Activated CD8-positive, alpha-beta memory T cell treated with anti-CD3 and anti-CD28 coated beads, Interleukin-2, amount 50 U/mL, for 24 hours (primary cell): ENCODE measurements around the gene DUSP22.
"Not testable (repeated sequence)": the region's sequence is repeated elsewhere in the genome, so short reads cannot be mapped to it uniquely, and the experiment has no call there.

ENCODE experiments used
- DNase-seq: peaks from one replicate; pipeline ENCODE4 v3.0.0-alpha.2; 2020; ENCODE audit errors: extremely low read depth

DUSP22 gene

DNA sequence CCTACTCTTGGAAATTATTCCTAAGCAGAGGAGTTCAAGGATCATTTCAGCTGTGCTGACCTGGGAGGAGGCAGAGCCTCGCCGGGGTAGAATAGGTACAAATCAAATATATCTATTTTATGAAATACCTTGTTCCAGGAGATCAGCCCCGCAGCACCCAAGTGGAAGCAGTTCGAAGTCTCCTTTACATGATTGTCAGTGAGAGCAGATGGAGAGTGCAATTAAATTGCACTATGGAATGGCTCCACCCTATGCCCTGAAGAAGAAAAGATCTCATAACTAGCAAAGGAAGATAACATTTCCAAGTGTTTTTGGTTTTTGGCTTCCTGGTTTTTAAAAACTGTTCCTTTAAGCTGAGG, 31.4 kb downstream of the DUSP22 start:
- DNase-seq = no peak

DNA sequence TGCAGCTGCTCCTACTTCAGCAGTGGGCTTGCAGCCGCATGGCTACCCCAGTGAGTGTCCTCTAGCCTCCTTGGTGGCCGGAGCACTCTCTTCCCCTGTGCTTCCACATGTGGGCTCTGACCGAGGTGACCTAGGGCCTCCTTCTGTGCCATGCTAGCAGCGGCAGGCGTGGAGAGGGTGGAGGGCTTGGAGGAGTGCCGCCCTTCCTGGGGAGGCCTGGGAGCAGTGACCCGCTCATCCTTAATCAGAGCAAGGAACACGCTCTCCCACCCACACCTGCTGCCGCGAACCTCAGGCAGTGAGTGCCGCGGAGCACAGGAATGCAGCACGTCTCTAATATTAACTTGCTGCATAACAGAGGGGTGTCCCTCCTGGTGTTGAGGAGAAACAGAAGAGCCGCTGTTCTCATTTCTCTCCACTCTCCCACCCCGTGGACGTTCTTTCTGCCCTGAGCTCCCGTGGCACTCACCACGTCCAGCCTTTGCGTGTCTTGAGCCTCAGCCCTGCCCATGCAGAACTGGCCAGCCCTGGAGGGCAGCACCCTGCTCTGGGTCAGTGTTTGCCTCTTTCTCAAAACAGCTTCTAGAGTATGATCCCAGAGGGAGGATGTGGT, 31.9 kb downstream of the DUSP22 start:
- DNase-seq = no peak

DNA sequence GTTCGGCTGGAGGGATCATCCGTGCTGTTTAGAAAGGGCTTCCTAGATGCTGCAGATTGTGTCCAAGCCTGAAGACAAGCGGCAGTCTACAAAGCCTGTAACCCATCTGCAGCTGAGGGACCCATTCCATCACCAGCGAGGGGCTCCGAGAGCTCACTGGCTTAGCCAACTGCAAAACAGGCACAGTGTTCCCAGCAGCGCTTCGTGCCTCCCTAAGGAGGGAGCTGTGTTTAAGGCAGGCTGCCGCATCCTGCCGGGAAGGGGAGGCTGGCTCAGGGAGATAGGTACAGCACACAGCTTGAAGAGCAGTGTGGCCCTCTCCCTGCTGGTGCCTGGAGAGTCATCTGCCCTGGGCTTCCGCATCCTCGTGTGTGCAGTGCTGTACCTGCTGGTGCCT, 32.4 kb downstream of the DUSP22 start:
- no peak for DNase-seq

DNA sequence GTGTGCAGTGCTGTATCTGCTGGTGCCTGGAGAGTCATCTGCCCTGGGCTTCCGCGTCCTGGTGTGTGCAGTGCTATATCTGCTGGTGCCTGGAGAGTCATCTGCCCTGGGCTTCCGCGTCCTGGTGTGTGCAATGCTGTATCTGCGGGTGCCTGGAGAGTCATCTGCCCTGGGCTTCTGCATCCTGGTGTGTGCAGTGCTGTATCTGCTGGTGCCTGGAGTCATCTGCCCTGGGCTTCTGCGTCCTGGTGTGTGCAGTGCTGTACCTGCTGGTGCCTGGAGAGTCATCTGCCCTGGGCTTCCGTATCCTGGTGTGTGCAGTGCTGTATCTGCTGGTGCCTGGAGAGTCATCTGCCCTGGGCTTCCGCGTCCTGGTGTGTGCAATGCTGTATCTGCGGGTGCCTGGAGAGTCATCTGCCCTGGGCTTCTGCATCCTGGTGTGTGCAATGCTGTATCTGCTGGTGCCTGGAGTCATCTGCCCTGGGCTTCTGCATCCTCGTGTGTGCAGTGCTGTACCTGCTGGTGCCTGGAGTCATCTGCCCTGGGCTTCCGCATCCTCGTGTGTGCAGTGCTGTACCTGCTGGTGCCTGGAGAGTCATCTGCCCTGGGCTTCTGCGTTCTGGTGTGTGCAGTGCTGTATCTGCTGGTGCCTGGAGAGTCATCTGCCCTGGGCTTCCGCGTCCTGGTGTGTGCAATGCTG, 33.0 kb downstream of the DUSP22 start:
- DNase-seq = not testable (repeated sequence)

DNA sequence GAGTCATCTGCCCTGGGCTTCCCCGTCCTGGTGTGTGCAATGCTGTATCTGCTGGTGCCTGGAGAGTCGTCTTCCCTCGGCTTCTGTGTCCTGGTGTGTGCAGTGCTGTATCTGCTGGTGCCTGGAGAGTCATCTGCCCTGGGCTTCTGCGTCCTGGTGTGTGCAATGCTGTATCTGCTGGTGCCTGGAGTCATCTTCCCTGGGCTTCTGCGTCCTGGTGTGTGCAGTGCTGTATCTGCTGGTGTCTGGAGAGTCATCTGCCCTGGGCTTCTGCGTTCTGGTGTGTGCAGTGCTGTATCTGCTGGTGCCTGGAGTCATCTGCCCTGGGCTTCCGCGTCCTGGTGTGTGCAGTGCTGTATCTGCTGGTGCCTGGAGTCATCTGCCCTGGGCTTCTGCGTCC, 33.8 kb downstream of the DUSP22 start:
- DNase-seq = not testable (repeated sequence)

DNA sequence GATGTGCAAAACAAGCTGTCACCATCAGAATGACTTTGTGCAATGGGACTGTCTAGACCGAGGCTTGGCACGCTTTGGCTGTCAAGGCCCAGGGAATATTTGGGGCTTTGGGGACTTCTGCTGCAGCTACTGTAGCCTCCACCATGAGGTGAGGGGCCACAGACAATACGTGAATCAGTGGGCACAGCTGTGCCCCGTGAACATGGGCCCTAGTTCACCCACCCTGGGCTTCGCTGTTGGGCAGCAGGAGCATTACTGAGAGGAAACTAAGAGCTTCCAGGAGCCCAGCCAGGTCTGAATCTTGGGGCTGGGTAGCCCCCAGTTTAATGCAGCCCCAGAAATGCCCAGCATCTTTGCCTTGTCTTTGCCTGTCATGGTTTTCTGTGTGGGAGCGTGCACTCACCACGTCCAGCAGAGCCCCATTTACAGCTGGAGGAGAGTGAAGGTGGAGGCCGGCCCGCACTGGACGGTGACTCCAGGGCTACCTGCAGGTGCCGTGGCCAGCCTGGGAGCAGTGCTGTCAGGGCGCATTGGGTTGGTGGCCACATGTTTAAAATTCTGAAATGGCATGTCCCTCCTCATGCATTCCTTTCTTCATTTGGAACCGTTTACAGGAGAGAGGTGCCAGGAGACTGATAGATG, 34.7 kb downstream of the DUSP22 start:
- no peak for DNase-seq

DNA sequence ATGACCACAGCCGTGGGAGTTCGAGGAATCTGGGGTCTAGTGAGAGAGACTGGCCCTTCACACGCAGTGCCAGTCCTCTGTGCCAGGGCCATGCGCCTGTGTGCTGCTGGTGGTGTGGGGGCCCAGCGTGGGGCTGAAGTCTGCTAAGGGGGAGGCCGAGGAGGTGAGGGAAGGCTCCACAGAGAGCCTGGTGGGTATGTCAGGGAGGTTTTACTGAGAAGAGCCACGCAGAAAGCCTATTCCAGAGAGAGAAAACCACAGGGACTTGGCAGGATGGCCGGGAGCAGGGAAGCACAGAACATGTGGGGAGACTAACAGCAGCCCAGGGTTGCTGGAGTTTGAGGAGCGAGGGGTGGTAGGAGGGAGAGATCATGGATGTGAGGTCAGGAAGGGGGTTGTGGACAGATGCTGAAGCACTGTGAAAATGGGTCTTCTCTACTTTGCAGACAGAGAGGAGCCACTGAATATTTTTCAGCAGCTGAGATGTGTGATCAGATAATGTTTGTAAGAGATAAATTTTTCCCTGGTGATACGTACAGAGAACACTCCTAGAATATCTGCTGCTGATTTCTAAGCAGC, 35.3 kb downstream of the DUSP22 start:
- DNase-seq = no peak

DNA sequence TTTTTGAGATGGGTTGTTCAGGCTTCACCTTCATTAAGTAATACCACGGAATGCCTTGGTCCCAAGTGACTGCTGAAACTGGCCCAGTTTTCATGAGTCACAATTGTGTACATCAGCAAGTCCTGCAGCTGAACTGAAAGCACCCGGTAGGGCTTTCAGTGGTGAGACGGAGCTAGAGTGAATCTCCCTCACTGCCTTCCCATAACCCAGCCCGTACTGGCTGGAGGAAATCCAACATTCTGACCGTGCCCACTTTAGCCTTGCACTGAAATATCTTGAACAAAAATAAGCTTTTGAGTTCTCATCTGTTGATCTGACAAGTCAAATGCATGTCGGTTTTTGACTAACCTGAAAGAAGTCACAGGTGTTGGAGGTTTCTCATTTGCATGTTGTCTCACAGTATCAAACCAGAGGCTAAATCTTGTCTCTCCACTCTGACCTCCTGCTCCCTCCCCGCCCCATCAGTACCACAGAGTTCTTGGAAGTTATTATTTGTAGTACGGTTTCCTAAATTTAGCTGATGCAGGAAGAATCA, 35.9 kb downstream of the DUSP22 start:
- DNase-seq = no peak

DNA sequence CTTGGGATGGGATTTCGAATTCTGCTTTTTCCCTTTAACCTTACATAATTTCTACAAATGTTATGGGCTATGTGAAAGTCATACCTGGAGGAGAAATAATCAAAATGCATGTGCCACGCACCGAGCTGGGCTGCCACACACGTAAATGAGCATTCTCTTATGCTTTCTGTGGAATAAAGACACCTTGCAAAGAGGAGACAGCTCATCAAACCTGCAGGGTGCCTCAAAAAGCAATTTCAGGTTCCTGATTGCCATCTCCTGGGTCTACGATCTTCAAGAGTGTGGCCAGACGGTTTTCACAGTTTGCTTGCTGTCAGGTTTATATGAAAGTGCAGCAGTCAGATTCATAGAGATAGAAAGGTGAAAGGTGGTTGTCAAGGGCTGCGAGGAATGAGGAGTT, 36.6 kb downstream of the DUSP22 start:
- DNase-seq = no peak

DNA sequence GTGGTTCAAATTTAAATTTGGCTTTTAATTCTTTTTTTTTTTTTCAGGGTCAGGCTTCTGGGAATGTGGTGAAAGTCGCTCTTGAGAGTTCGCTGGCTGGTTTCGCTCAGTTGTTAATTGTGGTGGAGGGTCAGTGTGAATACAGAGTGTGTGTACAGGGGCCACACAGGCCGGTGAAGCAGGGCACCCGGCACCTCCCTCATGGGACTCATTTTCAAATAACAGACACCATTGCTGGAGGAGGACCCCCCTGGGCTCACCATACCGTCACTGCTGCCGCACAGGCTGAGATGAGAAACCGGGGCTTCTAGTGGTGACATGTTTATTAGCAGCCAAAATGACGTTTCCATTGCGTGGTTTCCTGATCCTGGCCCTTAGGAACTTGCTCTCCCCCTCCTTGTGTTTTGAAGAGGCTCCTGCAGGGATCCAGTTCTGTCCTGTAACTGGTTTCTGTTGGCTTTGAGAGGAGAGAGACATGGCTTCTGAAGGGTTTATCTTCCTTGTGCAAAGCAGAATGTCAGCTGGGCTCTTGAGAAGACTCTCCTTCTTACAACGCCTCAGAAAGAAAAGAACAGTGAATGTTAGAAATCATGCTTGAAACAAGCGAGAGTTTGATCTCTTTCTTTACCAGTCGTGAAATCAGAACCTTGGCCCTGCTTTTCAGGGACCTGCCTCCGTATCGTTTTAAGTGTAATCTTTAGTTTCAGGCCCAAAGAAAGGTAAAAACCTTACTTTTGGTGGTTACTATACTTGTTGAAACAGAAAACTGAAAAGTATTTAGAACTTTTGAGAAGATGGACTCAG, 37.8 kb downstream of the DUSP22 start:
- DNase-seq = no peak

DNA sequence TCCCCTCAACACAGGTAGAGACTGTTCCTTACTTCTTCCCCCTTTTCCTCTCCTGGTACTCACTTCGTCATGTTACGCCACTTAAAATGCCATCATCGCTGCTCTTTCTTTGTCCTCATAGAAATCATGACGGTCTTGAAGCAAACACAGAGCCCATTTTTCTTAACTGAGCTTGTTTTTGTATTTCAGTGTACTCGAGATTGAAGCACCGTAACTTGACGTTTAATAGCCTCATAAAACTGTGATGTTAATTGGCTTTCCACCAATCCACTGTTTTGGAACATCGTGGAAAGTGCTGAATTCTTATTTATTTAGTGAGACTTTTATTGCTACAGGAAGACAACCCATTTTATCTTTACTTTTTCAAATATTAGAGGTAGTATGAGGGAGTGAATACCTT, 38.7 kb downstream of the DUSP22 start:
- DNase-seq = no peak

DNA sequence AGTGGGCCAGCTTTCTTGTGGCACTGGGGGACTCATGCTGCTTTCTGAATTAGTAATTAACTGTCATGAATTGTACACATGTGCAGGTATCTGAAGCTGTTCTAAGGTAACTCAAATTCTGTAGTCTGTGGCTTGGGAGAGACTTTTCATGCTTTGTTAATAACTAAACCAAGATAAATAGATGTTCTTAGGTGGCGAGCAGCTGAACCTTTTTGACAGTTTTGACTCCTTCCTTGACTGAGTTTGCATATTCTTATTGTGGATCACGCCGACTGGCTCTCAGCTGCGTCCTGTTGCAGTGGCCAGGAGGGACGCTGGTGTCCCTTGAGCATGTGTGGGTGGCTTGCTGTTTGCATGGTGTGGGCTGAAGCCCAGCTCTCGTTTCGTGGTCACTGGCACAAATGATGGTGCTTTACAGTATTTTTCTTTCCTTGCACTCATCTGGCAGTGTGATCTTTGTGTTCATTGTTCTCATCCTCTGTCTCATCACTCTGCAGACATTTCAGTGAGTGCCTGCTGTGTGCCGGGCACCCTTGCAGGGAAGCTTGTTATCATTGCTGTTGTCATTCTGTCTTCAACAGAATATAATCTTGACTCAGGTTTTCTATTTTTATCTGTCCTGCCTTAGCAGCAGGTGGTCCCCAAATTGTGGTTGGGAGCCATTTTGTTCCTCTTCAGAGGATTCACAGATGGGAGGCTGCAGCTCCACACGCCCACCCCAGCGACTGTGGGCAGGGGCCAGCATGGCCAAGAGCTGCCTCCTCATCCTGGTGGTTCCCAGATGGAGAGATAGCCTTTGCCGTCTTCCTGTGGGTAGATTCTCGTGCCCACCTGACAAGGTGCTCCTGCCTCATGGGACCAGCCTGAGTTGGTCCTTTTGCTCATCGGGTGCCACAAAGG, 39.6 kb downstream of the DUSP22 start:
- DNase-seq = no peak

DNA sequence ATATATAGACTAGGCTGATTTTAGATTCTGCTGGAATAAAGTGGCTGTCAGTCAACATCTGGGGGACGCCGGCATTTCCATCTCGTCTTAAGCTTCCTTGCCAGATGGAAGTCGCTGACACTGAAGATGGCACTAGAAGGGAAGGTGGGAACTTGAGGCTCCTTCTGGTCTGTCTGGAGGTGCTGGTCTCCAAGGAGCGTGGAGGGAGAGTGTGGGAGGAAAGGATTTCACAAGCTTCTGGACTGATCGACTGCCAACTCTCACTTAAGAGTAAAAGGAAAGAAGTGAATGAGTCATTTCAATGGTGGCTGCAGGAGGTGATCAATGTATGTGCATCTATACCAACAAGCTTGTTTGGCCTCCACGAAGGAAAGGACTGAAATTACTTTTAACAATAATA, 40.4 kb downstream of the DUSP22 start:
- DNase-seq = no peak

DNA sequence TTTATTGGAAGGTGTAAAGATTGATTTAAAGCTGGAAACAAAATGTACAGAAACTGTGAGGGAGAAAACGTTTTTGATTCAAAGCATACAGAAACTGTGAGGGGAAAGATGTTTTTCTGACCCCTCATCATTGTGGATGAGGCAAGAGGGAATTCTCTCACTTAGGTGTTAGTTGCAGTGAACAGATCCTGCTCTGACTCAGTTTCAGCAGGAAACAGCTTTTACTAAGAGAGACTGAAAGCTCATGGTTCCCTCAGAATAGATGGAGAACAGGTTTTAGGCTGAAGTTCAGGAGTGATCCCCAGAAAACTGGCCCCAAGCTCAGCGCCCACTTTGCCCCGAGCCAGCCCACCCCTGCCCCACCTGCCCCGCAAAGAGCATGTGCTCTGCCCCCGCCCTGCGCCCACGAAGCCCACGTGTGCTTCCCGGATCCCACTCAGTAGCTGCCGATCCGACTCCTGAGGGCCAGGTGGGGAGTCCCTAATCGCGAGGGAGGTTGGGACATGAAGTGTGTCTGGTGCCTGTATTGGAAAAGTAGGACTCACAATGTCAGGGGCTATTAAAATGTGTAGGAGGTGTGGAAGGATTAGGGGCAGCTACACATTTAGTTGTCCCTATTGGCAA, 41.2 kb downstream of the DUSP22 start:
- DNase-seq = no peak

DNA sequence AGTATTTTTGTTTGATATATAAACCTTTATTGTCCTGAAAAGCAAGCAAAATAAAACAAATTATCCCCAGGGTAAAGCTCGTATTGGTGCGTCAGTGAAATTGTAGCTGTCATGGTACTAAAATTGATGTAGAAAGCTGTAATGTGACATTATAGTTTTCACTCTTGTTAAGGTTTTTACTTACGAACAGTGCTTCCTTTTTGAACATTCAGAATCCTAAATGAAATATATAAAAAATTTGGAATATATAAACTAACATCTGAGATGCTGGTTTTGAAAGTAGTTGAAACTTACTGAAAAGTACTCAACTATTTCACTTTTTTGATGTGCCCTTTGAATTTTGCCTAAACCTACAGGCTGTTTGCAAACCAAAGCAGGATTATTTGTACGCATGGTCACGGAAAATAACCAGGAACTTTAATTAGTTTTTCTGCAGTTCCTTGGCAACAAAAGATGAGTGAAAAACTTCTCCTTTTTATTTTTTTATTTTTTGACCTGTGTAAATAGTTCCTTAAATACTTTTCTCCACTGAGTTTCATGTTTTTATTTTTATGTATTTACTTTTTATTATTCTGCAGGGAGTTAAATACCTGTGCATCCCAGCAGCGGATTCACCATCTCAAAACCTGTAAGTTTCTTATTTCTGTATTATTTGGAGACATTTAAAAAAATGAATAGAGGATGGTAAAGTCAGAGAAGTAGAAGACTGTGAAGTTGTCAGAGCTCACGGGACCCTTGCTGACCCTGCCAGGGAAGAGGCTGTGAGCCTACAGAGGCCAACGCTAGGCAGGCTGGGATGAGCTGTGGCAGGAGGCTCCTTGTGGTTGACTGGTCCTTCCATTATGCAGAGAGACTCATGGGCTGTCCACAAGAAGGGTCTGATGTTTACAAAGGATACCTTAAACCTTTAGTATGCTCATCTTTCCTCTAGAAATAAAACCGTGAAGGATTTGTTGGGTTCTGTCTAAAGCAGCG, 42.5 kb downstream of the DUSP22 start:
- no peak for DNase-seq

DNA sequence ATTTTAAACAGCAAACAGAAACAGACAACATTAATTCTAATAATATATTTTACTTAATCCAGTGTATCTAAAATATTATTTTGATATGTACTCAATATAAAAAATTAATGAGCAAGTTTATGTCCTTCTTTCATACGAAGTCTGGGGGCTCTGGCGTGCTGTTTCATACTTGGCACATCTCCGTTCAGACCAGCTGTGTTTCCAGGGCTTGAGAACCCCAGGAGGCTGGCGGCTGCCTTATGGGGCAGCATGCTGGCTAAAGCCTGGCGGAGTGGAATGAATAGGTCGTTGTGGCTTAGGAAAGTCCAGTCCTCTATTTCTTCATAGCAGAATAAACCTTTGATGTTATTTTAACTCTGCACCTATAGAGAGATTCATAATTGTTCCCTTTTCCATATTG, 43.3 kb downstream of the DUSP22 start:
- no peak for DNase-seq

DNA sequence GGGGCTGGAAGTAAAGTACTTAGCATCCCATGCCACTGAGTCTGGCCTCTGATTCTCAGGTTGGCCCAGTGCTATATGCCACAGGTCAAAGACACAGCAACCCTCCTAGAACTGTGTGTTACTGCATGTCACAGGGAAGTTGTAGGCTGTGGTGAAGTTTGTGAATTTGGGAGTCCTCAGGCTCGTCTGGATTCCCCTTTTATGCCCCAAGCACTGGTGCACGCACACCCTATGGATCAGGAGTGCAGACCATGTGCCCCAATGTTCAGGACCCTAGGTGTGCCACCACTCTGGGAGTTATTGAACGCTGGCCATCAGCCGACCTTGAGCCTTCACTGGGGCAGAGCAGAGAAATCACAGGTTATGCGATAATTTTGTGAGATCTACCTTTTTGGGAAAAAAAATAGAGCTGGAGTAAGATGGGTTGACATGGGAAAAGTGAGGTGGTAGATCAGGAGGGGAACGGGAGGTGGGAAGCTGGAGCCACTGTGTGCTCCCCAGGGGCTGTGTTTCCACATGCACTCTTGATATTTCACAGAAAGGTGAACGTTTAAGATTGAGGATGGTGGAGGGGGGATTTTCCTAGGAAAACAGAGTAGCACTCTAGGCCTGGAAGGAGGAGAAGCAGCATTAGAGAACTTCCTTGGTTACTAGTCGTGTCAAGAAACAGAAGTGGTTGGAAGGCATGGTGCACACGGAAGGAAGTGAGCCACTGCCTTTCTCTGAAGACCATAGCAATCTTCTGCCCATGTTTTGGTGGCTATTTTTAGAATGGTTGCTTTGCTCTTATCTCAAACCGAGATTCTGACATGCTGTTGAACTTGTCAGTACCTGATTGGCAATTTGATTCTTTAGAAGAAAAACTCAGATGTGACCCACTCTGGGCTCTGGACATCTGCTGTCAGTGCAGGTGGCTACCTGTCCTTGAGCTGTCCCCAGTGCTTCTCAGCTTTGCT, 44.1 kb downstream of the DUSP22 start:
- DNase-seq = no peak

DNA sequence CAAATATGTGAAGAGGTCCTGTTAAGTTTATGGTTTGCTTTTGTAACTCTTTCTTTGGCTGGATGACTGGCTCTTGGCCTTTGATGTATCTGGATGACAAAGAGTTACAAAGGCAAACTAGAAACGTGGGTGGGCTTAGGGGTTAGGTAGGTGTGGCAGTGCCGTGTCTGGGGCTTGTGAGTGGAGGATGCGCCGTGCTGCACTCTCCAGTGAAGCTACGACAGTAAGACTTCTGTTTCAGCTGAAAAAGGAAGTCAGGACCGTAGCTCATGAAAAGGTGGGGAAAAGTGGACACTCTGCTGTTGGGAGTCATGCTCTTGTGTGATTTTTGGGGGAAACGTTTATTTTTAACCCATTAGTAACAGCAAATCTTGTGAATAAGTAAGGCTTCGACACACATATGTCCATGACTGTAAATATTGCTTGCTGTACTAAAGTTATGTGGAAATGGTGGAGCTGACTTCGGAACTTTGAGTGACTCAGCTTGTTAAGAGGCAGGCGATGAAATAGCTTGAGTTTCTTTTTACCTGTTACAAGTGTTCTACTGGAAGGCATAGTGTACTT, 45.6 kb downstream of the DUSP22 start:
- no peak for DNase-seq
